Mesenchymal stem cell (in vitro differentiated cells and primary cell): ENCODE data around the gene SGIP1.

Experiments used
- DNase-seq: peaks from one replicate; pipeline ENCODE4 v3.0.0-alpha.2; 2013
- H2AFZ ChIP-seq: one replicate; pipeline ENCODE4 v1.6.1; 2013; ENCODE audit warnings: low read depth, mild to moderate bottlenecking, control low read depth, inconsistent platforms, low read length, moderate library complexity
- H2AK5ac ChIP-seq: 2 replicates; pipeline ENCODE4 v1.6.1; 2013; ENCODE audit warnings: low read length, moderate library complexity, mild to moderate bottlenecking, inconsistent platforms; ENCODE audit not compliant: severe bottlenecking
- H2BK120ac ChIP-seq: one replicate; pipeline ENCODE4 v1.6.1; 2013; ENCODE audit warnings: low read depth, mild to moderate bottlenecking, inconsistent platforms, low read length, moderate library complexity
- H2BK12ac ChIP-seq, 2 experiments: one replicate each; pipeline ENCODE4 v1.6.1; 2013; ENCODE audit warnings: inconsistent platforms in 2 of 2, low read length in 2 of 2, mild to moderate bottlenecking in 2 of 2, moderate library complexity in 2 of 2, control low read depth in 1 of 2
- H2BK15ac ChIP-seq: one replicate; pipeline ENCODE4 v1.6.1; 2013; ENCODE audit warnings: mild to moderate bottlenecking, low read depth, inconsistent platforms; ENCODE audit not compliant: poor library complexity, severe bottlenecking
- H2BK5ac ChIP-seq: 2 replicates; pipeline ENCODE4 v1.6.1; 2013; ENCODE audit warnings: low read depth, mild to moderate bottlenecking, low read length, control low read depth, inconsistent platforms; ENCODE audit not compliant: poor library complexity, severe bottlenecking
- H3K14ac ChIP-seq, 2 experiments: one replicate each; pipeline ENCODE4 v1.6.1; 2013; ENCODE audit warnings: inconsistent platforms in 2 of 2, low read length in 2 of 2, control low read depth in 1 of 2, mild to moderate bottlenecking in 1 of 2, moderate library complexity in 1 of 2
- H3K18ac ChIP-seq, 2 experiments: one replicate each; pipeline ENCODE4 v1.6.1; 2013; ENCODE audit warnings: inconsistent platforms in 2 of 2, low read length in 2 of 2, control low read depth in 1 of 2, low read depth in 1 of 2, mild to moderate bottlenecking in 1 of 2
- H3K23ac ChIP-seq, 2 experiments: one replicate each; pipeline ENCODE4 v1.6.1; 2013; ENCODE audit warnings: inconsistent platforms in 2 of 2, low read length in 2 of 2, mild to moderate bottlenecking in 2 of 2, moderate library complexity in 2 of 2, control low read depth in 1 of 2
- H3K27ac ChIP-seq: 2 replicates; pipeline ENCODE4 v1.5.1; 2013; ENCODE audit warnings: mild to moderate bottlenecking, moderate library complexity, low read length, control low read depth, inconsistent platforms; ENCODE audit not compliant: poor library complexity, severe bottlenecking
- H3K27me3 ChIP-seq, 2 experiments: 2 replicates each; pipeline versions ENCODE4 v1.6.1 to v1.7.0; 2013; ENCODE audit warnings: low read length in 2 of 2, mild to moderate bottlenecking in 2 of 2, moderate library complexity in 2 of 2, control low read depth in 1 of 2, inconsistent platforms in 1 of 2; ENCODE audit not compliant: control insufficient read depth in 1 of 2, insufficient read depth in 1 of 2
- H3K36me3 ChIP-seq, 2 experiments: 2 replicates each; pipeline versions ENCODE4 v1.6.1 to v1.7.0; 2013; ENCODE audit warnings: low read length in 2 of 2, control low read depth in 1 of 2, inconsistent platforms in 1 of 2, low read depth in 1 of 2, mild to moderate bottlenecking in 1 of 2; ENCODE audit not compliant: insufficient read depth in 2 of 2, control insufficient read depth in 1 of 2
- H3K4ac ChIP-seq, 2 experiments: one replicate each; pipeline ENCODE4 v1.6.1; 2013; ENCODE audit warnings: inconsistent platforms in 2 of 2, low read length in 2 of 2, mild to moderate bottlenecking in 2 of 2, moderate library complexity in 2 of 2, control low read depth in 1 of 2, low read depth in 1 of 2
- H3K4me1 ChIP-seq: 2 replicates; pipeline ENCODE4 v1.6.1; 2013; ENCODE audit warnings: low read depth, low read length, control low read depth; ENCODE audit not compliant: control insufficient read depth, insufficient read depth
- H3K4me2 ChIP-seq: 2 replicates; pipeline ENCODE4 v1.6.1; 2013; ENCODE audit warnings: low read length, mild to moderate bottlenecking, inconsistent platforms; ENCODE audit not compliant: poor library complexity, severe bottlenecking
- H3K4me3 ChIP-seq, 2 experiments: 2 replicates each; pipeline versions ENCODE4 v1.5.1 to v1.7.0; 2013; ENCODE audit warnings: low read length in 2 of 2, mild to moderate bottlenecking in 2 of 2, control low read depth in 1 of 2, low read depth in 1 of 2; ENCODE audit not compliant: insufficient read depth in 1 of 2
- H3K79me1 ChIP-seq: replicated peaks from 2 replicates; pipeline ENCODE4 v1.6.1; 2013; ENCODE audit warnings: mild to moderate bottlenecking, control low read depth, low read length, inconsistent platforms; ENCODE audit not compliant: poor library complexity, severe bottlenecking
- H3K9ac ChIP-seq: 2 replicates; pipeline ENCODE4 v1.7.0; 2013; ENCODE audit warnings: mild to moderate bottlenecking, low read length, moderate library complexity
- H3K9me3 ChIP-seq: 2 replicates; pipeline ENCODE4 v1.7.0; 2013; ENCODE audit warnings: mild to moderate bottlenecking, low read length; ENCODE audit not compliant: control insufficient read depth
- H4K8ac ChIP-seq: one replicate; pipeline ENCODE4 v1.6.1; 2013; ENCODE audit warnings: inconsistent platforms, mild to moderate bottlenecking, low read length, moderate library complexity
- H4K91ac ChIP-seq: one replicate; pipeline ENCODE4 v1.6.1; 2013; ENCODE audit warnings: mild to moderate bottlenecking, low read length, inconsistent platforms
- WGBS: methylation state at CpG from one replicate; pipeline ENCODE4 v1.1.7; 2013; ENCODE audit warnings: mixed read lengths; 5-methylcytosine and 5-hydroxymethylcytosine counted together

Gene SGIP1

GRCh38 chr1:66532214-66532613, 1.7 kb upstream of the SGIP1 start:
- peak overlapping the region in 1 of 2 experiments; percentile 86 for H3K4me3 ChIP-seq
- no CpG with 5 or more reads among the region's 1 CpG for WGBS
- H3K4ac ChIP-seq: no peak overlapping the region

DNA sequence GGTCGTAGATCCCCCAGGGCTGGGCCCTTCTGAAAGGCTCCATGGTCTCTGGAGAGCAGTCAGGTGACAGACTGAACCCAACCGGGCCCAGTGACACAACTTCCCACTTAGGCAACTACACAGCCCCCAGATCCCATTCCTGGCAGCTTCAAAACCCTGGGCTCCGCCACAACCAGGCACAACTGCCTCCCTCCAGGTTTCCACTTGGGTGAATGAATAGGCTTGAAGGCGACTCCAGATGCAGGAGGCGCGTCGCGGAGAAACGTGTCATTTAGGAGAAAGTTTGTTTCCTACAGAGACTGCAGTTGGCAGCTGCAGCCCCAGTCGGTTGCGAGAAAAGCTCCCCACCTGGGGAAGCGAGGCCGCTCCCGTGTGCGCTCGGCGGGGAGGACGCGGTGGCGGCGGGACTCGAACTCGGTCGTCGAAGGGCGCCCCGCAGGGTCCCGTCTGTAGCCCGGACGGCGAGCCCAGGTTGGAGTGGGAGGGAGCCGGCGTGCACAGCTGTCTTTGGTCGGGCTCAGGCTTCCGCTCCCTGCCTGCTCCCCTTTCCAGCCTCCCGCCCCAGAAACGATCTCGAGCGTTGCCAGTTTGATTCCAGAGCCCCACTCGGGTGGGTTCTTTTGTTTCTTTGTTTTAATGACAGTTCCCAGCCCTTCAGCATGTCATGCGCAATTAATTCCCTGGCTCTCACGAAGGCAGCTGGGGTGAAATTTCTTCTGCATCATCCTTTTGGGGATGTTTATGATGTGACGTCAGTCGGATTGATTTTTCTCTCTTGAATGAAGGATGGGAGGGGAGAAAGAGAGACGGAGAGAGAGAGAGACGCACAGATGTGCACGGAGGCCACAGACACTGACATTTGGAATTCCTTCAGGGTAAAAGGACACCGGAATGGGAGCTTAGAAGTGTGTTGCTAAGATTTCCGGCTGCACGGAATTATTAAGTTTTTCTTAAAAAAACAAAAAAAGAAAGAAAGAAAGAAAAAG, 862 bp upstream of the SGIP1 start:
- Histone ChIP-seq H3K27me3 (no peaks in the 10 kb centered on the region), H2AFZ (peak overlapping the region; percentile 0), H2BK15ac (peak overlapping the region; percentile 98), H3K4me3 (peak overlapping the region; percentile 60 to 86), H3K9ac (peak overlapping the region; percentile 94), H4K8ac (peak overlapping the region; percentile 33), H3K9me3 (no peaks in the 10 kb centered on the region), H3K4me2 (peak overlapping the region; percentile 71), H2AK5ac (peak overlapping the region; percentile 97), H4K91ac (peak overlapping the region; percentile 95), H2BK120ac (peak overlapping the region; percentile 86), H3K79me1 (peaks cover 2% of the 10 kb centered on the region), H3K36me3 (no peaks in the 10 kb centered on the region), H3K23ac (no peak overlapping the region), H3K4me1 (peaks cover 6% of the 10 kb centered on the region), H3K4ac (peak overlapping the region; percentile 92 to 93), H2BK5ac (peak overlapping the region; percentile 95), H3K14ac (peak overlapping the region in 1 of 2 experiments; percentile 89), H3K18ac (peak overlapping the region; percentile 40 to 88), H2BK12ac (peak overlapping the region; percentile 59 to 87), H3K27ac (peak overlapping the region; percentile 96)
- peak; percentile 93 for DNase-seq
- 48% methylated on average over 50 of the region's 50 CpGs for WGBS

More at GRCh38 chr1:66532214-66532613, 1.7 kb upstream of the SGIP1 start:
- Histone ChIP-seq H2AFZ (no peak overlapping the region), H3K14ac (no peak overlapping the region), H3K27me3 (no peaks in the 10 kb centered on the region), H3K23ac (no peak overlapping the region), H2BK5ac (no peak overlapping the region), H3K9ac (peak overlapping the region; percentile 94), H3K9me3 (no peaks in the 10 kb centered on the region), H4K91ac (no peak overlapping the region), H2AK5ac (no peak overlapping the region), H3K36me3 (no peaks in the 10 kb centered on the region), H3K27ac (peak overlapping the region; percentile 96), H2BK12ac (no peak overlapping the region), H2BK15ac (no peak overlapping the region), H3K18ac (no peak overlapping the region), H3K4me2 (peak overlapping the region; percentile 71), H4K8ac (no peak overlapping the region), H2BK120ac (no peak overlapping the region), H3K4me1 (peaks cover 6% of the 10 kb centered on the region), H3K79me1 (peaks cover 2% of the 10 kb centered on the region)
- no peak for DNase-seq

- peak overlapping the region; percentile 94 for H3K9ac ChIP-seq
- 88% methylated on average over 1 of the region's 2 CpGs for WGBS
- H2AFZ ChIP-seq: no peak overlapping the region
- H2BK120ac ChIP-seq: no peak overlapping the region
- H3K36me3 ChIP-seq: no peaks in the 10 kb centered on the region
- H3K18ac ChIP-seq: no peak overlapping the region
- H3K27me3 ChIP-seq: no peaks in the 10 kb centered on the region
- no peak for DNase-seq
- H2AK5ac ChIP-seq: no peak overlapping the region
- peak overlapping the region in 1 of 2 experiments; percentile 86 for H3K4me3 ChIP-seq
- H2BK5ac ChIP-seq: no peak overlapping the region
- H4K91ac ChIP-seq: no peak overlapping the region
- no peak overlapping the region for H4K8ac ChIP-seq
- no peak overlapping the region for H3K14ac ChIP-seq
- peak overlapping the region; percentile 34 for H3K27ac ChIP-seq
- H2BK15ac ChIP-seq: no peak overlapping the region
- peak overlapping the region; percentile 93 for H3K4me2 ChIP-seq
- H3K4me1 ChIP-seq: peaks cover 9% of the 10 kb centered on the region
- no peaks in the 10 kb centered on the region for H3K79me1 ChIP-seq
- H2BK12ac ChIP-seq: no peak overlapping the region
- H3K4ac ChIP-seq: no peak overlapping the region
- no peak overlapping the region for H3K23ac ChIP-seq
- no peaks in the 10 kb centered on the region for H3K9me3 ChIP-seq
These were observed 1.1 kb downstream of the SGIP1 start for GRCh38 chr1:66535061-66535460.

DNA sequence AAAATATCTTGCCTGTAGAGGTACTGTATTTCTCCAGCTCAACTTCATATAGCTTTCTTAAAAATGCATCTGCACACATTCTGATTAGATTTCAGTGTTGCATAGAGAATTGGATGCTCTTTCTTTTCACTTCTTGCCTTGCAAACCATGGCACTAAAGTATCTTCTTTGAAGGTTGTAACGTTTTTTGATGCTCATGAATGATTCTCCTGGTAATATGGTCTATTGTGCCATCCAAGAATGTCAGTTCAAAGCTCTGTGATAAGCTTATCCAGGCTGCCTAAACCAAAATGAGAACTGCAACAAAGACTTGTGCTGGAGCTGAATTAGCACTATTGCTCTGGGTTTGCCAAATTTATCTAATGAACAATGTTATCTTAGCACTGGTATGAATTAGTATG, 1.9 kb downstream of the SGIP1 start:
- Histone ChIP-seq H3K4me2 (peak overlapping the region; percentile 69), H3K27ac (peak overlapping the region; percentile 18), H4K91ac (no peak overlapping the region), H3K18ac (no peak overlapping the region), H3K9ac (peak overlapping the region; percentile 94), H2BK12ac (no peak overlapping the region), H3K4me3 (peak overlapping the region in 1 of 2 experiments; percentile 86), H2BK5ac (no peak overlapping the region), H3K36me3 (no peaks in the 10 kb centered on the region), H3K9me3 (no peaks in the 10 kb centered on the region), H2BK15ac (no peak overlapping the region), H3K4ac (no peak overlapping the region), H2BK120ac (no peak overlapping the region), H3K14ac (no peak overlapping the region), H2AFZ (no peak overlapping the region), H4K8ac (no peak overlapping the region), H3K79me1 (no peaks in the 10 kb centered on the region), H3K23ac (no peak overlapping the region), H3K4me1 (peaks cover 9% of the 10 kb centered on the region), H2AK5ac (no peak overlapping the region), H3K27me3 (no peaks in the 10 kb centered on the region)
- no peak for DNase-seq
- WGBS: 56% methylated on average over 1 of the region's 1 CpG
